Endothelial cell of umbilical vein (primary cell): ENCODE results near the gene ARL6IP6. TPM values are rescaled to one million over a fixed set of nuclear protein-coding genes. Genes with fewer than 3 reads are reported as not detected.

Source experiments
- BruUV-seq: library from RNA; stranded (reverse); fragments of 400-500 nt; replicated peaks from 2 replicates; lab custom pipeline; 2021; lab: Mats Ljungman, UMichigan
- CTCF ChIA-PET: fragments of 300-600, 350-600 bp; sonication (Branson Sonifier 250); formaldehyde crosslinking; loops from one replicate; lab custom pipeline; 2021; ENCODE audit warnings: antibody characterized with exemption, inconsistent platforms; lab: Charles Lee
- POLR2A ChIA-PET: fragments of 300-600, 350-600 bp; sonication (Branson Sonifier 250); formaldehyde crosslinking; loops from one replicate; lab custom pipeline; 2021; ENCODE audit warnings: antibody characterized with exemption, inconsistent platforms; lab: Charles Lee
- DNase-seq: peaks from one replicate; pipeline ENCODE4 v3.0.0-alpha.2; 2011; ENCODE audit warnings: low read depth, low spot score
- FAIRE-seq: peaks from 2 replicates; lab custom pipeline; 2011; peaks lifted over from hg19 to GRCh38; lab: Jason Lieb, UNC
- H2AFZ ChIP-seq: 2 replicates; pipeline ENCODE4 v1.6.0; 2012; ENCODE audit warnings: low read depth, low read length, control low read depth, inconsistent platforms
- H3K27ac ChIP-seq: 2 replicates; pipeline ENCODE4 v1.5.1; 2011; ENCODE audit warnings: low read depth, mild to moderate bottlenecking, control low read depth, low read length, moderate library complexity; ENCODE audit not compliant: insufficient read depth
- H3K27me3 ChIP-seq, 2 experiments: 2 replicates each; pipeline versions ENCODE4 v1.6.0 to v1.6.1; 2011; ENCODE audit warnings: low read length in 2 of 2, mixed read lengths in 1 of 2; ENCODE audit not compliant: control insufficient read depth in 2 of 2, insufficient read depth in 2 of 2
- H3K36me3 ChIP-seq, 2 experiments: 2 replicates in 1 of 2; 3 replicates in 1 of 2; pipeline ENCODE4 v1.5.1; 2011; ENCODE audit warnings: low read length in 2 of 2, mild to moderate bottlenecking in 1 of 2, moderate library complexity in 1 of 2; ENCODE audit not compliant: control insufficient read depth in 2 of 2, insufficient read depth in 2 of 2; ENCODE audit errors: extremely low read depth in 1 of 2
- H3K4me1 ChIP-seq: 3 replicates; pipeline ENCODE4 v1.5.1; 2011; ENCODE audit warnings: mild to moderate bottlenecking, low read length; ENCODE audit not compliant: control insufficient read depth, insufficient read depth; ENCODE audit errors: extremely low read depth
- H3K4me2 ChIP-seq: 2 replicates; pipeline ENCODE4 v1.6.1; 2011; ENCODE audit warnings: low read length, control low read depth, mixed read lengths; ENCODE audit not compliant: insufficient read depth
- H3K4me3 ChIP-seq, 3 experiments: fragments of 200-600 bp in 1 of 3; sonication (generic), shearing (Covaris generic) in 1 of 3; replicated peaks in 1 of 3; 2 replicates each; pipeline ENCODE4 v1.5.1; 2011 to 2016; ENCODE audit warnings: control low read depth in 3 of 3, low read length in 3 of 3, mild to moderate bottlenecking in 2 of 3, inconsistent platforms in 1 of 3, low read depth in 1 of 3, moderate library complexity in 1 of 3; ENCODE audit not compliant: insufficient read depth in 1 of 3
- H3K79me2 ChIP-seq: 2 replicates; pipeline ENCODE4 v1.6.0; 2012; ENCODE audit warnings: low read length, inconsistent platforms; ENCODE audit not compliant: control insufficient read depth, insufficient read depth
- H3K9ac ChIP-seq: replicated peaks from 2 replicates; pipeline ENCODE3; 2011; ENCODE audit warnings: low read length, control low read depth; ENCODE audit not compliant: insufficient read depth; ENCODE audit errors: extremely low read depth
- H3K9me1 ChIP-seq: replicated peaks from 3 replicates; pipeline ENCODE4 v1.6.0; 2011; ENCODE audit warnings: mild to moderate bottlenecking, low read length; ENCODE audit not compliant: control insufficient read depth, insufficient read depth; ENCODE audit errors: extremely low read depth
- H3K9me3 ChIP-seq: replicated peaks from 2 replicates; pipeline ENCODE4 v1.5.1; 2012; ENCODE audit warnings: low read length, inconsistent platforms; ENCODE audit not compliant: control insufficient read depth, insufficient read depth
- H4K20me1 ChIP-seq: replicated peaks from 2 replicates; pipeline ENCODE3; 2011; ENCODE audit warnings: mild to moderate bottlenecking, low read length; ENCODE audit not compliant: control insufficient read depth, insufficient read depth; ENCODE audit errors: extremely low read depth
- CTCF ChIP-seq, 2 donors: IDR thresholded peaks; 1 replicate in 1 of 2; 2 replicates in 1 of 2; pipeline ENCODE4 v1.5.1; 2011; ENCODE audit warnings: low read length in 2 of 2, mild to moderate bottlenecking in 2 of 2, moderate library complexity in 2 of 2, control low read depth in 1 of 2, inconsistent platforms in 1 of 2, low read depth in 1 of 2; ENCODE audit not compliant: insufficient read depth in 1 of 2; ENCODE audit errors: extremely low read depth in 1 of 2
- EZH2 ChIP-seq: IDR thresholded peaks from 2 replicates; pipeline ENCODE4 v1.6.1; 2012; ENCODE audit warnings: borderline replicate concordance, low read depth, mild to moderate bottlenecking, moderate library complexity, low read length, inconsistent platforms; ENCODE audit not compliant: severe bottlenecking
- FOS ChIP-seq: IDR thresholded peaks from 2 replicates; pipeline ENCODE4 v1.6.1; 2011; ENCODE audit warnings: mild to moderate bottlenecking, low read length, moderate library complexity, borderline replicate concordance; ENCODE audit not compliant: insufficient read depth
- GATA2 ChIP-seq: IDR thresholded peaks from 2 replicates; pipeline ENCODE4 v1.7.0; 2011; ENCODE audit warnings: low read depth, mild to moderate bottlenecking, moderate library complexity, mixed read lengths, low read length; ENCODE audit not compliant: insufficient read length, insufficient read depth
- JUN ChIP-seq: IDR thresholded peaks from 2 replicates; pipeline ENCODE4 v1.6.1; 2011; ENCODE audit warnings: borderline replicate concordance, low read depth; ENCODE audit not compliant: insufficient read length, insufficient read depth
- MAX ChIP-seq: IDR thresholded peaks from 2 replicates; pipeline ENCODE4 v1.6.1; 2011; ENCODE audit not compliant: insufficient read depth, insufficient read length
- MYC ChIP-seq: IDR thresholded peaks from one replicate; pipeline ENCODE4 v1.6.1; 2011; ENCODE audit warnings: mild to moderate bottlenecking, low read depth, low read length
- POLR2A ChIP-seq: IDR thresholded peaks from 2 replicates; pipeline ENCODE4 v1.6.1; 2012; ENCODE audit warnings: low read depth, mild to moderate bottlenecking, control low read depth, low read length
- POLR2AphosphoS5 ChIP-seq: IDR thresholded peaks from 2 replicates; pipeline ENCODE4 v1.6.1; 2012; ENCODE audit warnings: low read depth, mild to moderate bottlenecking, control low read depth, low read length, moderate library complexity; ENCODE audit not compliant: insufficient read depth
- dilution Hi-C: fragments of 300-500 bp; cut with MboI; formaldehyde crosslinking; loops from one replicate; pipeline ENCODE4 v1.15.0; 2019; ENCODE audit warnings: low sequenced_read_pairs; ENCODE audit not compliant: extremely low pct_ligation_motif_present
- intact Hi-C: fragments of 100-400 bp; cut with micrococcal nuclease; formaldehyde crosslinking; loops from one replicate; pipeline ENCODE4 v1.10.0; 2022
- polyA plus RNA-seq, 4 experiments: library from polyadenylated mRNA; depleted of rRNA in 3 of 4; stranded (reverse) in 3 of 4; unstranded in 1 of 4; fragments of >200 nt; gene quantifications; 2 replicates each; pipeline versions ENCODE4 v1.2.1 to v1.2.3, GENCODE V29; 2011 to 2012; ENCODE audit warnings: missing spikeins in 1 of 4
- total RNA-seq: library from RNA; stranded (reverse); gene quantifications from 2 replicates; pipeline ENCODE4 v1.2.3, GENCODE V29; 2021

Gene ARL6IP6
- total and polyA plus RNA-seq, 2 donors (not counting 3 experiments of a cell fraction or from before 2014, with no cell fraction given) = 36.5 to 57.8 TPM

- Histone ChIP-seq H3K4me1 (no peaks in the 10 kb centered on the region), H3K27me3 (no peaks in the 10 kb centered on the region), H4K20me1 (no peaks in the 10 kb centered on the region), H3K9ac (no peak overlapping the region), H3K27ac (no peak overlapping the region), H3K9me3 (no peaks in the 10 kb centered on the region), H3K4me3 (no peak overlapping the region), H3K9me1 (no peaks in the 10 kb centered on the region), H3K36me3 (no peaks in the 10 kb centered on the region), H2AFZ (no peak overlapping the region), H3K4me2 (no peak overlapping the region), H3K79me2 (no peaks in the 10 kb centered on the region)
- FAIRE-seq (no peak), DNase-seq (no peak)
- dilution Hi-C loops = no loop called here
- ChIA-PET POLR2A (interaction anchor here (0.7 kb wide), 1 partner anchor 15 kb away, joined by 6 read pairs; no protein-coding TSS in a partner anchor), CTCF (no interaction called here)
- TF ChIP-seq MAX = no peak
- TF ChIP-seq JUN = no peak
- no peak for TF ChIP-seq POLR2A
- no peak for TF ChIP-seq FOS
- TF ChIP-seq MYC = no peak
- no peak for TF ChIP-seq CTCF (IDR thresholded peaks at IDR 0.05; ENCODE audit: extremely low read depth in 1 of 2, insufficient read depth in 1 of 2, low read depth in 1 of 2, low read length in 2 of 2)
- no peak for TF ChIP-seq EZH2
- no peak for TF ChIP-seq GATA2
- TF ChIP-seq POLR2AphosphoS5 = no peak
- no TSS peak for BruUV-seq
- intact Hi-C loops = no loop called here
Measured at GRCh38 chr2:152790883-152791282, 72.5 kb downstream of the ARL6IP6 start.
